GM18519 (cell line): ENCODE results near the gene PHACTR4.
"Not testable (repeated sequence)": the region's sequence is repeated elsewhere in the genome, so short reads cannot be mapped to it uniquely, and the experiment has no call there.

ENCODE experiments used
- ATAC-seq: cut with Tn5 transposase; IDR thresholded peaks from one replicate; pipeline ENCODE4 v1.9.1; 2021; ENCODE audit warnings: mild to moderate bottlenecking, moderate library complexity; ENCODE audit not compliant: unreplicated experiment, low FRiP score

PHACTR4 gene

DNA sequence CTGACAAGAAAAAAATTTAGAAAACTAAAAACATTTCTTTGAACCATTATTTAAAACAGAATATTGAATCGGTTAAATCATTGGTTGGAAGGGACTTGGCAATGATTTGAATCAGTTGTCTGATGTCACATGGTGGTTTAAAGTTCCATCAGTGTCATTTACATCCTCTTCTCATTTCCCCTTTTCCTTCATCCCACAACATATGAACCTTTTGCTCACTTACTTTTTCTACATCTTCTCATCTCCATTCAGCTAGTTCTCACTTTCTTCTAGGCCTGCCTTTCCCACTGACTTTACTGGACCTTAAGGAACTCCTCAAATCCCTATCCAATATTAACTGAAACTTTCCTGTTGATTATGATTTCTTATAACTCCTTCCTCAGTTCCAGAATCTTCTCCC lies 58.5 kb downstream of the PHACTR4 start:
- no peak for ATAC-seq

DNA sequence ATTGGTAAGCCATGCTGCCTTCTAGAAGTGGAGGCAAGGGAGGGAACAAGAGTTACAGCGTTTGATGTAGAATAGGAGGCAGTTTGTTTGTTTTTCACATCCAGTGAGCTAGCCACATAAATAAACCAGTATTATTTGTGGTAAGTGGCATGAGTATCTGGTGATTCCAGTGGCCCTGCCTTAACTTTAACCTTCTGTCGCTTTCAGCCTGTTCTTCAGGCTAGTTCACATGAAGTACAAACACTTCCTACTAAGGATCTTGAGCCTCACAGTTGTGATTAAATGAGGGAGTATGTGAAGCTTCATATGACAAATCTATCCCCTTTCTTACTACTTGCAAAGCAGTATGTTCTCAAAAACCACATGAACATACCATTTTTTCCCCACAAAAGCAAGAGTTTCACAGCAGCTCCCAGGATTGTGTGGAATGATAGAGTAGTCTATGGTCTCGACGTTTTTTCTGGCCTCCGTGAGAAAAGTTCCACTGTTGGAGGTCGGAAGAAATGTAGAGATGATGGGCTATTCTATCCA lies 59.5 kb downstream of the PHACTR4 start:
- no peak for ATAC-seq

DNA sequence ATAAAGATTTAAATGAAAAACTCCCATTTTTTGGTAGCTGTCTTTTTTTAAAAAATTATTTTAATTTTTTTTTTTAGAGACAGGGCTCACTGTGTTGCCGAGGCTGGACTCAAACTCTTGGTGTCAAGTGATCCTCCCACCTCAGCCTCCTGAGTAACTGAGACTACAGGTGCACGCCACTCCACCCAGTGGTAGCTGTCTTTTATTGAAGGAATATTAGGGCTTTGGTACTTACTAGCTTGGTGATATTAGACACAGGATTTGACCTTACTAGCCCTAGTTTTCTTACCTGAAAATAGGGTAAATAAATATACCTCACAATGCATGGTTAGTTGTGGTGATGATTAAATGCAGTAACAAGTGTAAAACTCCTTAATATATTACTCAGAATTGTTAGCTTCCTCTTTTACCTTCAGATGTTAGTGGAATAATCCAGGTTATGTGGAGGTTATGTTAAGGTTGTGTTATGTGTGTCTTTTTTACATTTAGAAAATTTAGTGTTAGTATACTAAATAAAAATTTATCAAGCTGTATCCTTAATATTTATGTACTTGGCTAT lies 66.8 kb downstream of the PHACTR4 start:
- ATAC-seq = no peak

DNA sequence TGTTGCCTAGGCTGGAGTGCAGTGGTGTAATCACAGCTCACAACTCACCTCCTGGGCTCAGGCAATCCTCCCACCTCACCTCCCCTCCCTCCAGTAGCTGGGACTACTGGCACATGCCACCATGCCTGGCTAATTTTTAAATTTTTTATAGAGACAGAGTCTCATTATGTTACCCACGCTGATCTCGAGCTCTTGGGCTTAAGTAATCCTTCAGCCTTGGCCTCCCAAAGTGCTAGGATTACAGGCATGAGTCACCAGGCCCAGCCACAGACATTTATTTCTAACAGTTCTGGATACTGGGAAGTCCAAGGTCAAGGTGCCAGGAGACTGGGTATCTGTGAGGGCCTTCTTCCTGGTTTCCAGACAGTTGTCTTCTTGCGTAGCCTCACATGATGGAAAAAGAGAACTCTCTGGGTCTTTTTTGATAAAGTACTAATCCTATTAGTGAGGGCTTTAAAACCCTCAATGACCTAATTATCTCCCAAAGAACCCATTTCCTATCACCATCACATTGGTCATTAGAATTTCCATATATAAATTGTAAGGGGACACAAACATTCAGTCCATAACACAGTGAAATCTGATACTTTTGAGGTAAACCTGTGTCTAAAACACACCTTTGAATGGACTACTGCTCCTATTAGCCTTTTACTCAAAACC lies 67.9 kb downstream of the PHACTR4 start:
- ATAC-seq = no peak

DNA sequence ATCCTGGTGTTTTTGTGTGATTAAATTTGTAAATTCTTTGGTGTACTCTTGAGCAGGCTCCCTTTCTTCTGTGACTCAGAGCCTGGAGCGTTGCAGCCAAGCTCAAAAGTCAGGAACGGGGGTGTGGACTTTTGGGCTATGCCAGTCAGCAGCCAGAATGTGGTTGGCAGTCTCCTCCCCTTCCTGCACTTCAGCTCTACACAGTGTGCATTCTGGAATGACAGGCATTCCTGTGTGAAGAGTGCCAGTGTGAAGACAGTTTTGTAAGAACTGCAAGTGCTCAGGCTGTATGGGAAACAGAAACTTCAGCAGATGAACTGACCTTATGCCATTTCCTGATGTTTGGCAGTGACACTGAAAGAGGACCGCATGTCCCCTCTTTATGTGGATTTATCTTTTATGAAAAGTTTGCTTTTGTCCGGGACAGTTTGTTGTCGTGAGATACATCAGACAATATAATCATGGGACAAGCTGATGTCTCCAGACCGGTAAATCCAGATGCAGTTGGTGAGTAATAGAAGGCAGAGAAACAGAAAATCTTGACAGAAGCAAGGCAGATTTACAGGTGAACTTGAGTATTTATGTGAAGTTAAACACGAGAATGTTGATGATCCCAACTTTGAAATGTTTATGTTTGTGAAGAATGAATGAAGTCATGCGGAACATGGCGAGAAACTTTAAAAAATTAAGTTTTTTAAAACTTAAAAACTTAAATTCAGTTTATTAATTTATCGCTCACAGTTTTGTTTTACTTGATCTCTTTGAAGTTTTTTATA lies 68.6 kb downstream of the PHACTR4 start:
- ATAC-seq = no peak

DNA sequence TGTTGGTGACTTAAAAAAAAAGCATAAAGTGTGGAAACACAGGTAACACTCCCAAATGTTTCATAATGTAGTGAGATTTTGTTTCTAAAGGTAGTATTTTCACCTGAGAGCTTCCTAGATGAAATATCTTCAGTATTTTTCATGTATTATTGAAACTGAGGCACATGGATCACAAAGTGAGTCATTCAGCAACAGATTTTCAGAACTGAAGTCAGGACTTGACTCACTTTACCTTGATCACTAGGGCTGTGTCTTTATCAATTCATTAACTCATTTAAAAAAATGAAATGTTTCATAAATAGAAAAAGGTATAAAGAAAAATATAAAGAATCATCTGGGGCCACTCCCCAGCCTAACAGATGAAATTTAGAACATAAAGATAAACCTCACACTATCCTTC lies 69.8 kb downstream of the PHACTR4 start:
- ATAC-seq = no peak

DNA sequence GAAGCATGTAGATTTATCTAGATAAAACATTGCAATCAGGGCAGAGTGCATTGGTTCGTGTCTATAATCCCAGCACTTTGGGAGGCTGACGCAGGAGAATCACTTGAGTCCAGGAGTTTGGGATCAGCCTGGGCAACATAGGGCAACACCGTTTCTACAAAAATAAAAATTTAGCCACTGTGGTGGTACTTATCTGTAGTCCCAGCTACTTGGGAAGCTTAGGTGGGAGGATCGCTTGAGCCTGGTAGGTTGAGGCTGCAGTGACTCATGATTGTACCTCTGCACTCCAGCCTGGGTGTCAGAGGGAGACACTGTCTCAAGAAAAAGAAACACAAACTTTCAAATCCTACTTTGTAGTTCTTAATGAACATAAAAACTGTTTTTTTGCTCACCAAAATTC lies 72.1 kb downstream of the PHACTR4 start:
- ATAC-seq = no peak

DNA sequence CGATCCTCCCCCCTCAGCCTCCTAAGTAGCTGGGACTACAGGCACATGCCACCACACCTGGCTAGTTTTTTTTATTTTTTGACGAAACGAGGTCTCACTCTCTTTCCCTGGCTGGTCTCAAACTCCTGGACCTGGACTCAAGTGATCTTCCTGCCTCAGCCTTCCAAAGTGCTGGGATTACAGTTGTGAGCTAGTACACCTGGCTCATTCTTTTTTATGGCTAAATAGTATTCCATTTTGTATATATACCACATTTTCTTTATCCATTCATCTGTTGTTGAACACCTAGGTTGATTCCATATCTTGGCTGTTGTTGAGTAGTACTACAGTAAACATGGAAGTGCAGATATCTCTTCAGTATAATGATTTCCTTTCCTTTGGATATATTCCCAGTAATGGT lies 74.0 kb downstream of the PHACTR4 start:
- no peak for ATAC-seq

DNA sequence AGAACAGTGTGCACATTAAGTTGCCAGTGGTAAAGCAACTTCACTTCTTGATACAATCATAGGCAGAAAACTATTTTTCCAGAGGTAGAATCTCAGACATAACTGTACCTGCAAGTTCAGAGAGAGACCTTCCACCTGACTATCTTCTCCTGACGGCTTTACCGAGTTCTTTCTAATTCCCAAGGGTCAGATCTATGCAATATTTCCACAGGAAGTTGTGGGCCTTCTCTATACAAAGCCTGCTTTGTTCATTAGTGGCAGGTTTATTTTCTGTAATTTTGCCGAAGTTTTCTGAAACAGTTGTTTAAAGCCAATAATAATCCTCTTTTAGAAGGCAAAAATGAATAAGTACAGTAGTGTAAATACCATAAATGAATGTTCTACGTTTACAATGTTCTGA lies 78.1 kb downstream of the PHACTR4 start:
- no peak for ATAC-seq

DNA sequence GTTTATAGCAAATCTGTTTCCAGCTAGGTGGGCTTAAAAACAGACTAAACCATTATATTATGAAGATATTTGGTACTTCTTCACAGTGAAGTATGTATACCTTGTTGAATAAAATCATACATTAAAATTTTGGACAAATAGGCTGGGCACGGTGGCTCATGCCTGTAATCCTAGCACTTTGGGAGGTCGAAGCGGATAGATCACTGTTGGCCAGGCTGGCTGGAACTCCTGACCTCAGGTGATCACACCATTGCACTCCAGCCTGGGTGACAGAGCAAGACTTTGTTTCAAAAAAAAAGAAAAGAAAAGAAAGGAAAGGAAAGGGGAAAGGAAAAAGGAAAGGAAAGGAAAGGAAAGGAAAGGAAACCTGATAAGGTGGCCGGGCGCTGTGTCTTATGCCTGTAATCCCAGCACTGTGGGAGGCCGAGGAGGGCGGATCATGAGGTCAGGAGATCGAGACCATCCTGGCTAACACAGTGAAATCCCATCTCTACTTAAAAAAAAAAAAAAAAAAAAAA lies 78.6 kb downstream of the PHACTR4 start:
- ATAC-seq = not testable (repeated sequence)

DNA sequence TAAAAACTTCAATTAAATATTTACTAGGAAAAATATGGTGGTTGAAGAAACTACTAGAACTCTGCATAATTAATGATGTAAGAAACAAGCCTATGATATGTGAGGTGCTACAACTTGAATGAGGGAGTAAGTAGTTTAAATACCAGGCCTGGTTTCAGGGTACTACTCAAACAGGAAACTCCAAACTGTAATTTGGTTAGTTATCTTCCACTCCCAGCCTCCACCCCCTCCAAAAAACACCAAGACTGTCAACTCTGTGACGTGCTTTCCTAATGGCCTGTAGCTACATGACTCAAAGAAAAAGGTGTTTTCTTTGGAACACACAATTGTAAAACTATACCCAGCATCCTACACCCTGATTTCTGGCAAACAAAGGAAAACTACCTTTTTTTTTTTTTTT lies 80.4 kb downstream of the PHACTR4 start:
- no peak for ATAC-seq

DNA sequence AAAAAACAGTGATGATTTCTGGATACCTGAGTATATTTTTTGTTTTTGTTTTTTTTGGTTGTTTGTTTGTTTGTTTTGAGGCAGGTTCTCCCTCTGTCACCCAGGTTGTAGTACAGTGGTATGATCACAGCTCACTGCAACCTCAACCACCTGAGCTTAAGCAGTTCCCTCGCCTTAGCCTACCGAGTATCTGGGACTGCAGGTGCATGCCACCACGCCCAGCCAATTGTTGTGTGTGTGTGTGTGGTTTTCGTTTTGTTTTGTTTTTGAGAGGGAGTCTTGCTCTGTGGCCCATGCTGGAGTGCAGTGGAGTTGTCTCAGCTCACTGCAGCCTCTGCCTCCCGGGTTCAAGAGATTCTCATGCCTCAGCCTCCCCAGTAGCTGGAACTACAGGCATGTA lies 81.0 kb downstream of the PHACTR4 start:
- no peak for ATAC-seq

DNA sequence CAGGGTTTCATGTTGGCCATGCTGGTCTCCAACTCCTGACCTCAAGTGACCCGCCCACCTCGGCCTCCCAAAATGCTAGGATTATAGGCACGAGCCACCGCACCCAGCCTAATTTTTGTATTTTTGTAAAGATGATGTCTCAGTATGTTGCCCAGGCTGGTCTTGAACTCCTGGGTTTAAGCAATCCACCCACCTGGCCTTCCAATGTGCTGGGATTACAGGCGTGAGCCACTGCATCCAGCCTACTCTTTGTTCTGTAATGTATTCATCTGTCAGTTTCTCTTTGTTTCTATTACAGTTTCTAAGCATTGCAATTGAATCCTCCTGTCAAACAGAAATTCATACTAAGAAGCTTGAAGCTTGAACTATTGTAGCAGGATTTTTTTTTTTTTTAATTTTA lies 81.5 kb downstream of the PHACTR4 start:
- ATAC-seq = no peak

DNA sequence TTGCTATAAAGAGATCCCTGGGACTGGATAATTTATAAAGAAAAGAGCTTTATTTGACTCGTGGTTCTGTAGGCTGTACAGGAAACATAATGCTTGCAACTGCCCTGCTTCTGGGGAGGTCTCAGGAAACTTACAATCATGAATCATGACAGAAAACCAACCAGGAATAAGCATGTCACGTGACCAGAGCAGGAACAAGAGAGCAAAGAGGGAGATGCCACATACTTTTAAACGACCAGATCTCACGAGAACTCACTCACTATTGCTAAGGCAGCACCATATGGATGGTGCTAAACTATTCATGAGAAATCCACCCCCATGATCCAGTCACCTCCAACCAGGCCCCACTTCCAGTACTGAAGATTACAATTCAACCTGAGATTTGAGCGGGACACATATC lies 86.5 kb downstream of the PHACTR4 start:
- ATAC-seq = no peak

DNA sequence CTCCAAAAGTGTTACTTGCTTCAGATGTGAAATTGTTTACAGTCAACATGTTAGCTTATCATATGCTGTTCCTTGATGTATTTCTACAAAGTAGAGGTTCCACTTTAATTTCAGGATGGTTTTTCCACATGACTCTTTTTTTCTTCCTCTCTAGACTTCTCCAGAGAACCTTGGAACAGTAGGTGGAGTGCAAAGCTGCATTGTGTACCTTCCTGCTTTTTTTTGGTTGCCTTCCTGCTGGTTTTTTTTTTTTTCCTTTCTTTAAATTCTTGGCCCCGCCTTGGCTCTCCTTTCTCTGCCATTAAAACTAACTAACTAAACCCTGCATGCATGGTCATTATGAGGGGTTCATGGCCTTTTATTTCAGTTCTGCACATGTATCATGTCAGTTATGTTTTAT lies 88.1 kb downstream of the PHACTR4 start:
- no peak for ATAC-seq

DNA sequence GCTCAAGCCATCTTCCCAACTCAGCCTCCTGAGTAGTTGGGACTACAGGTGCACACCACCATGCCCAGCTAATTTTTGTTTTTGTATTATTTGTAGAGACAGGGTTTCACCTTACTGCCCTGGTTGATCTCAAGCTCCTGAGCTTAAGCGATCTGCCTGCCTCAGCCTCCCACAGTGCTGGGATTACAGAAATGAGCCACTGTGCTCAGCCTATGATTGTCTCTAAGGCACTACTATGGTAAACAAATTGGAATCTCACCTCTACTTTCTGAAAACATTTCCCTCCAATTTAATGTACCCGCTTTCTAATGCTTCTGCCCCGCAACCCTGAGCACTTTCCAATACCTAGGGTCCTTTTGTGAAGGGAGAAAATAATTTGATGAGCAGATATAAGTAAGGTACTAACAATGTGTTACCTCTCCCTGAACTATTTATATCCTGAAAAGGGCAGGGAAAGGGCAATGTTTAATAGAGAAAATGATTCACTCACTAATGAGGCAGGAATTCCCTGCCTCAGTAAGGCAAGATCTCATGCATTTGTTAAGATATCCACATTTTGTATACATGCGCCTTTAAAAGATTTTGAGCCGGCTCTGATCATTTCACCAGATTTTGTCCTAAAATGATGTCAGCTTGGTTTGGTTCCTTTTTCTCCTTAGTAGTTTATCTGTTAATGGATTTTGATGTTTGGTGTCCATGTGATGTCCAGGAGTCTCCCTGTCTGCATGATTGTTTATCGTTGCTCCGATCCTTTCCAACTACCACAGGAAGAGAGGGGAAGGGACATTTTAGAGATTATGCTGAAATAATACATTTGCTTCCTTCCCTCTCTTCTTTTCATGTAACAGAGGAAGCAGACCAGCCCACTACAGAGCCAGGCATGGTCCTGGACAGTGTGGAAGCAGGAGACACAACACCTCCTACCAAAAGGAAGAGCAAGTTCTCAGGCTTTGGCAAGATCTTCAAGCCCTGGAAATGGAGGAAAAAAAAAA lies 89.0 kb downstream of the PHACTR4 start:
- ATAC-seq = no peak

DNA sequence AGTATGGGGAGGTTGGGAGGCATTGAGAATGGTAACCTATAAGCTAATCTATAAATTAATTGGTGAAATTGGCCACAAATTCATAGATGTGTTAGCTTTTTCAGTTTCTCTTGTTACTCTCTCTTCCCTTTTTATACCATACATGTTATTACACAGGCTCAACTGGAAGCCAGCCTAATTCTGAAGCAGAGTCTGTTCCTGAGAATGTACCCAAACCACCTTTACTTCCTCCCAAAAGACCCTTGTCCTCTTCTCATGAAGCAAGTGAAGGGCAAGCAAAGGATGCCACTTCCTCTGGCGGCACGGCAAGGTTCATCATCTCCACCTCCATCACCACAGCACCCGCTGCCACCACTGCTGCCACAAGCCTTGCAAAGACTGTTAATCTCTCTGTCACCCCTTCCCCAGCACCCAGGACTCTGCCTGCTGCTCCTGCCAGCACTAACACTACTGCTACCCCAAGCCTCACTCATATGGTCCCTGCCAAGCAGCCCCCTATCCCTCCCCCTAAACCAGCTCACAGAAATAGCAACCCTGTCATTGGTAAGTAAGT lies 96.8 kb downstream of the PHACTR4 start:
- ATAC-seq = no peak

DNA sequence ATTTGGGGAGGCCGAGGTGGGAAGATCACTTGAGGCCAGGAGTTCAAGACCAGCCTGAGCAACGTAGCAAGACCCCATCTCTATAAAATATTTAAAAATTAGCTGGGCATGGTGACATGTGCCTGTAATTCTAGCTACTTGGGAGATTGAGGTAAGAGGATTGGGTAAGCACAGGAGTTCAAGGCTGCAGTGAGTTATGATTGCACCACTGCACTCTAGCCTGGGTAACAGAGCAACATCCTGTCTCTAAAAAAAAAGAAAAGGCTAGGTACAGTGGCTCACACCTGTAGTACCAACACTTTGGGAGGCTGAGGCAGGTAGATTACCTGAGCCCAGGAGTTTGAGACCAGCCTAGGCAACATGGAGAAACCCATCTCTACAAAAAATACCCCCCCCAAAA lies 100.6 kb downstream of the PHACTR4 start:
- ATAC-seq = no peak

DNA sequence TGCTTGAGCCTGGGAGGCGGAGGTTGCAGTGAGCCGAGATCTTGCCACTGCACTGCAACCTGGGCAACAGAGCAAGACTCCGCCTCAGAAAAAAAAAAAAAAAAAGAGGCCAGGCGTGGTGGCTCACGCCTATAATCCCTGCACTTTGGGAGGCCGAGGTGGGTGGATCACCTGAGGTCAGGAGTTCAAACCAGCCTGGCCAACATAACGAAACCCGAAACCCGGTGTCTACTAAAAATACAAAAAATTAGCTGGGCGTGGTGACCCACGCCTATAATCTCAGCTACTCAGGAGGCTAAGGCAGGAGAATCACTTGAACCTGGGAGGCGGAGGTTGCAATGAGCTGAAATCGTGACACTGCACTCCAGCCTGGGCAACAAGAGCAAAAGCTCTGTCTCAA lies 110.0 kb downstream of the PHACTR4 start:
- ATAC-seq = not testable (repeated sequence)

DNA sequence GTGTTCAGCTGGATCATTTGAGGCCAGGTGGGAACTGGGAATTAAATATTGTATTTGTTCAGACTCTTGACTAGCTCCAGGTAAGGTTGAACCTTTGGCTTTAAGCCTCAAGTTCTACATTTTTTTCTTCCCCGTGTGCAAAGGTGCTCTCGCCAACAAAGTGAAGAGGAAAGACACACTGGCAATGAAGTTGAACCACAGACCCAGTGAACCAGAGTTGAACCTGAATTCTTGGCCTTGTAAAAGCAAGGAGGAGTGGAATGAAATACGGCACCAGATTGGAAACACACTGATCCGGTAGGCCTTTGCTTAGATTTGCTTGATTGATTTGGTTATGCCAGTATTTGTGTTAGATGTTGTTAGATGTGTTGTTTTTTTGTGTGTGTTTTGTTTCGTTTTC lies 110.8 kb downstream of the PHACTR4 start:
- ATAC-seq = no peak
